NCI-H748 (cell line): ENCODE measurements around the gene MED28.
"Not testable (repeated sequence)": the region's sequence is repeated elsewhere in the genome, so short reads cannot be mapped to it uniquely, and the experiment has no call there.

Source experiments
- DNase-seq: peaks from one replicate; lab custom pipeline; 2025; ENCODE audit not compliant: unreplicated experiment; lab: John Stamatoyannopoulos, UW

The MED28 gene, protein sequence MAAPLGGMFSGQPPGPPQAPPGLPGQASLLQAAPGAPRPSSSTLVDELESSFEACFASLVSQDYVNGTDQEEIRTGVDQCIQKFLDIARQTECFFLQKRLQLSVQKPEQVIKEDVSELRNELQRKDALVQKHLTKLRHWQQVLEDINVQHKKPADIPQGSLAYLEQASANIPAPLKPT

DNA sequence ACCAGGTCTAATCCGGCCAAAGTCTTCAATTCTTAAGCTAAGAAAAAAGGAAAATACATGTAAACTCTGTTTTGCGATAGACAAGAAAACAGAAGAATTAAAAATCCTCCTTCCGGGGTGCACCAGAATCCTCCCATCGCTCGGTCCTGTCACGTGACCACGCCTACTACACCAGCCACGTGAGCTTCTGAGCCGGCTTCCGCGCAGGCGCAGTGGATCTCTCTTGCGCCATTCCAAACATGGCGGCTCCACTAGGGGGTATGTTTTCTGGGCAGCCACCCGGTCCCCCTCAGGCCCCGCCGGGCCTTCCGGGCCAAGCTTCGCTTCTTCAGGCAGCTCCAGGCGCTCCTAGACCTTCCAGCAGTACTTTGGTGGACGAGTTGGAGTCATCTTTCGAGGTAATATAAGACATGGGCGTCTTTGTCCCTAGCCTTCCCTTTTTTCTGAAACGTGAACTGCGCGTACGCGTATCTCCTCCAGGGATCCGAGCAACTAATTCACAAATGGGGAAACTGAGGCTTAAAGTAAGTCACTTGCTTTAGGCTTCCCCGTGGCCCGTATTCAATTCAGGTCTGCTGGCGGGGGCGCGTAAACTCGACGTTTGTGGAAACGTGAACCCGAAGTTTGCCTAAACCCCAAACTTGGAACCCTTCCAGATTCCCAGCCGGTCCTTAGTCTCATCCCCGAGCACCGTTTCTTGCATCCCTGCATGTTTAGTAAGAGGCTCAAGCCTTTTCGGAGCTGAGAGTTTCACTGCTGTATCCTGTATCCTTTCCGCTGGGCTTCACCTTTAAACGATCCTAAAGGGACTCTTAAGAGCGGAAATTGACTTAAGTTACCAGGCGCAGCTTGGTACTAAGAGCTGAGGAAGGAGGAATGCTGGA is at the start of gene MED28:
Gene MED28, plus strand, starts transcription at position 226 of the 884 bp plus-strand sequence. Its CDS starts 14 bp downstream, at position 240.
- peak; percentile 90 for DNase-seq

DNA sequence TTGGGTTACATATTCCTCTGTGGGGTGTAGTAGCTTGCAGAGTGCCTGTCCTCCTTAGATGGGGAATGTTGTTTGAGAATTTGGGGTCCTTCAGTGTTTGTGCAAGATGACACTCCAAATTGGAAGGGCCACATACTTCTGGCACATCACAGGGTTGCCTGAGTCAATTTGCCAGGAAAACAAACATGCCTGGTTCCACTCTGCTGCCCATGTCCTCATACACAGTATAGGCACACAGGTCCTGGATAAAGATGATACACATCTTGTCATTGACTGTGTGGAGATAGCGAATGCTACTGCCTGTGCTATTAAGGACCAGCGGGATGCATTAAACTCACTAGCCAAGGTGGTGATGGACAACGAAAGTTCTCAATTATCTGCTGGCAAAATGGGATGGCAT is 48.6 kb upstream of the MED28 start:
- no peak for DNase-seq

DNA sequence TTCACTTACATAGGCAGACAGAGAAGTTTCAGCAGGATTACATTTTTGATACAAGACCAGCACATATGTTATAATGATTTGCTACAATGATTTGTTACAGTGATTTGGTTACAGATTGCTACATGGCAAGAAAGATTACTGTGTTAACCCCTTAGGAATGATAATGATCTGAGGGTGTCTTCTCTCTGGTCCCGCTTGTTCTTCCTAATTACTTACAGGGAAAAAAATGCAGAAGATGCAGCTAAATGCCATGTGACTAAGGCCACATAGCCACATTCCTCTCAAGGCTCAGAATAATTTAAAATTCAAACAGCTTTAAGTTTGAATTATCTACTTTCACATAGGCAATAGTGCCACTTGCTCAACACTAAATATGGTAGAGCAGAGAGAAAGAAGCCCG is 47.2 kb upstream of the MED28 start:
- DNase-seq: no peak

DNA sequence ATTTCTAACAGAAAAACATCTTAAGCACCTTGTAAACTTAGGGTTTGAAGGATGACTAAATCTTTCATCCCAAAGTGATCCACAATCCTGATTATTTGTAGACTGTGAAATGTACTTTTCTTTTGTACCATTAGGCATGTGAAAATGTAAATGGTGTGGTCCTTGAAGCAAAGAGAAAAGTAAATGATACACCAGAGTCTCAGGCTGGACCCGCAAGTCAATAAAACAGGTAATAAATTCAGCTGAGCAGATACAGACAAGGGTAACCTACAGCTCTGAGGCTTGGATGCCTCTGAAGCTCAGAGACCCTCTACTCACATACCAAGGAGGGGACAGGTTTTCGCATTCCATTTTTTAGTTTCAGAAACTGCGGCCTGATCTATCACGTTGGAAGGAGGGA is 40.2 kb upstream of the MED28 start:
- DNase-seq: no peak

DNA sequence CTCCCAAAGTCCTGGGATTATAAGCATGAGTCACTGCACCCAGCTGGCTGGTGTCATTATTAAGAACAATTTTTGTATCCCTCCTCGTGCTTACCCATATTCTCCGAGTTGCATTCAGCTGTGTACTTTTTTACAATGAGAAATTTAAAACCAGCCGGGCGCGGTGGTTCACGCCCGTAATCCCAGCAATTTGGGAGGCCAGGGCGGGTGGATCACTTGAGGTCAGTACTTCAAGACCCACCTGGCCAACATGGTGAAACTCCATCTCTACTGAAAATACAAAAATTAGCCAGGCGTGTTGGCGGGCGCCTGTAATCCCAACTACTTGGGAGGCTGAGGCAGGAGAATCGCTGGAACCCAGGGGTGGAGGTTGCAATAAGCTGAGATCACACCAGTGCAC is 39.3 kb upstream of the MED28 start:
- DNase-seq: not testable (repeated sequence)

DNA sequence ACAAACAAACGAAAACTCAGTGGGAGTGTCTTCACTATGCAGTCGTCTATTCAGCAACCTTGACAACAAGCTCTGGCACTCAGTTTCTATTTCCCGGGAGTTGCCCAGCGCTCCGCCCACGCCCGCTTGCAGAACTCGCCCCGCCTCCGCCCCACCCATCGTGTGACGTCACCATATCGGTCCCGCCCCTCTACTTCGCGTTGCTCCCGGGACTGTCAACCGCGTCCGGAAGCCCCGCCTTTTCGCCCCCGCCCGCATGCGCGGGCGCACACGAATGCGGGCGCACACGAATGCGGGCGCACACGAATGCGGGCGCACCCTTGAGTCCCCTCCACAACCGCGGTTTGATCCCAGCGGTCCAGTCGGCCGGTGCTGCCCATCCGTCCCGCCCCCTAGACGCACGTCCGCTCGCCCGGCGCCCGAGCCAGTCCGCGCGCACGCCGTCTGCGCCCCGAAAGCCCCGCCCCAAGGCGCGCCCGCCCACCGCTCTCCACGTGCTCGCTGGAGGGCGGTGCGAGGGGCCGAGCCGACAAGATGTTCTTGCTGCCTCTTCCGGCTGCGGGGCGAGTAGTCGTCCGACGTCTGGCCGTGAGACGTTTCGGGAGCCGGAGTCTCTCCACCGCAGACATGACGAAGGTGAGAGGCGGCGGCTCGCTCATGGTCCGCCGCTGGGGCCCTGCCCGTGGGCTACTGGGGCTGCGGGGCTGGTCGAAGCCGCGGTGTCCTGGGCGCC is 37.3 kb upstream of the MED28 start, which contains the start of gene LAP3:
Gene LAP3, plus strand, starts transcription at position 267 of the 733 bp plus-strand sequence. Its CDS starts 268 bp downstream, at position 535.
- peak; percentile 93 for DNase-seq

DNA sequence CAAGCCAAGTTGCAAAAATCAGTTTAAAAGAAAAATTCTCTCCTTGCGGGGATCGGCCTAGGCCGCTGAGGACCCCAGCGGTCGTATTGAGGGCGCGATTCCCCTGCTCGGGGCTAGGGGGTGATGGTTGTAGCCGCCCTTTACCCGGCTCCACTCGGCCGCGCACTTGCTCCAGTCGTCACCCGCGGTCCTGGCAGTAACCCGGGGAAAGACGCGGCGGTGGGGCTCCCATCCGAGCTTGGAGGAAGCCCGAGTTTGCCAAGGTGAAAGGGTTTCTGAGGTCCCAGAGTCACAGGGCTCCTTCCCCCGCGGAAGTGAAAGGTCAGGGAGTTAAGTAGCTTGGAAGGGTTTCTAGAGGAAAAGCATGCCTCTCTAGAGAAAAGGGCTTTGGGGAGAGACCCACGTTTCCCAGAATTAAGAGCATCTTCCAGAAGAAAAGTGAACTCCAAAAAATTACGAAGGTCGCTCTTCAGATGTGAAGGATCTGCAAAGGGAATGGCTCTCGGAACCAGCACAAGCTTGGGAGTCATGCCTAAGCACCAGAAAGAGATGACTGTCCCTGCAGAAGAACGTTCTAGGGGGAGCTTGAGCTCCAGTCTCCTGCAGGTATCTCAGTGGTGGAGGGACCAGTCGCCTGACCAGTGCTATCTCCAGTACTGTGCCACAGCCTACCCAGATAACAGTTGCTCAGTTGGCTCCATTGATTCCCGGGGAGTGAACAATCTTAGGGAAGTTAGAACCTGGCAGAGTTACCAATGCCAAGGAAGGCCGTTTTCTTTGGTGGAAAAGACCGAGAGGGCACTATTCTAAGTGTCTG is 36.6 kb upstream of the MED28 start:
- peak; percentile 51 for DNase-seq

DNA sequence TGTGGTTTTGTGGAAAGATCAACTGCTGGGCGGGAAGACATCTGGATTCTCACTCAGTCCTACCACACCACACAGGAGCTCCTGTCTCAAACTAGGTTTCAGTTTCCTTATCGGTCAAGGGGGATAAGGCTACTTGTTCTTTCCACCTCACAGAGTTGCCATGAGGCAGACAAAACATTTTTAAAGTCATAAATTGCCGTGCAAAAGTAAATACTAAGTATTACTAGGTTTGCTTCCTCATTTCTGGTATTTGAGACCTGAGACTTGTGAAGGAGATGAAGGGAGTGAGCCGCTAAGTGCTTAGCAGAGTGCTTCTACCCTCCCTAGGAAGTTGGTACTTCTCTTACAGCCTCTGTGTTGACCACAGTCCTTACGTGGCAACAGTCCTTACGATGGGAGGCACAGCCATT is 36.0 kb upstream of the MED28 start:
- DNase-seq: no peak

DNA sequence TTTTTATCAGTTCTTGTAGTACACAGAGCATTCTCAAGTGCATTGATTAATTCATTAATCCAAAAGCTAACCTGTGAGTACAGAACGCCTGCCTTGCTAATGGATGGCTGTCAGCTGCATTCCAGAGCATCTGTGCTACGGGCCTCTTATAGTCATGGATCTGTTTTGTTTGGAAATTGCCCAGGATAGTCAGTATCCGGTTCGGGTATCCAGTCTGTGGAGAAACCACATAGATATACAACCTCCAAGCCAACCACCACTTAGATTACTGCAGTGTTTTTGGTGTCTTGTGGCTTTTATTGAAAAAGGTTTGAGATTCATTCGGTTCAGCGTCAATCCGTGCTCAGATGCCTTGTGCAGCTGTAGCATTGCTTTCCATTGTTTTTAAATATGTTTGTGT is 33.5 kb upstream of the MED28 start:
- DNase-seq: no peak

DNA sequence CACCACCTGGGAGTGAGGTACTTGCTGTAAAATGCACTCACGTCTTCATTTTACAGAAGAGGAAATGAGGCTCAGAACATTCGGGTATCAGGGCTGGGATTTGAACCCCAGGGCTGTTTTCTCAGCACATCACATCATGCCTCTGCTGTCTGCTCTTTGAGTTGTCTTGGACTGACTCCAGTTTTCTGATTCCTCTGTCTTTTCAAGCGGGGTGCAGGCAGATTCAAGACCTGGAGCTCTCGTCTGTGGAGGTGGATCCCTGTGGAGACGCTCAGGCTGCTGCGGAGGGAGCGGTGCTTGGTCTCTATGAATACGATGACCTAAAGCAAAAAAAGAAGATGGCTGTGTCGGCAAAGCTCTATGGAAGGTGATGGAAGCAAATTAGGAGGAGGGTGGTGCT is 31.2 kb upstream of the MED28 start:
- no peak for DNase-seq

DNA sequence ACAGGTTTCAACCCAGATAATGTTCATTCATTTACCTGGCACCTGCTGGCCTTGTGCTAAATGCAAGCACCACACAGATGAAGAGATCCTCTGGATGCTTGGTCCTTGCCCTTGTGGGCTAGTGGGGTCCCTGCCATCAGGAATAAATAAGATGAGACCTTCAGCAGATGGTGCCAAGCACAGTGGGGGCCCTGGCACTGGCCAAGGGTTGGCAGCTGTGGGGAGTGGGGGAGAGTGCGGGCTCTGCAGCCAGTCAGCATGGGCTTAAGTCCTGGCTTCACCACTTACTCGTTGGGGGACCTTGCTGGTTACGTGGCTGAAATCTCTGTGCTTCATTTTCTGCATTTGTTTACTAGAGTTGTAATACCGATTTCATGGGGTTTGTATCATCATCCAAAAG is 30.5 kb upstream of the MED28 start:
- DNase-seq: no peak

DNA sequence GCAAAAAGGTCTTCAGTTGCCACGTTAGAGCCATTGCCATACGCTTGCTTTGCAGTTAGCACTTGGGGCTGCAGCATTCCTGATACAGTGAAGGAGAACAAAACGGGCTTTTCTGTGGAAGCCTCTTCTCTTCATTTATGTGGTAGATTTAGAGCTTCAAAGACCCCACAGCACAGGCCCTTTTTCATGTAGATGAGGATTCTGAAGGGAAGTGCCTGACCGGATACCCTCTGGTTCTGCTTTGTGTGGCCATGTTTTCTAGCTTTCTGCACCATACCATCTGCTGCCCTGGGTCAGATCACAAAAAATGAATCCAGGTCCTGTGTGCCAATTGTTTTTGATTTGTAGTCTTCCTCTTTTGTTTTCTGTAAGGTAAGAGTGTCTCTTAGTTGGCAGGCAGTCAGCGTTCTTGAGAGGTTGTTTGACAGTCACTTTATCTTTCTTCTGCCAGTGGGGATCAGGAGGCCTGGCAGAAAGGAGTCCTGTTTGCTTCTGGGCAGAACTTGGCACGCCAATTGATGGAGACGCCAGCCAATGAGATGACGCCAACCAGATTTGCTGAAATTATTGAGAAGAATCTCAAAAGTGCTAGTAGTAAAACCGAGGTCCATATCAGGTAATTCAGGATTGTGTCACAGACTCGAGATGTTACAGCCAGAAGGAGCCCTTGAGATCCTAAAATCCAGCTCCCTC is 29.8 kb upstream of the MED28 start:
- no peak for DNase-seq

DNA sequence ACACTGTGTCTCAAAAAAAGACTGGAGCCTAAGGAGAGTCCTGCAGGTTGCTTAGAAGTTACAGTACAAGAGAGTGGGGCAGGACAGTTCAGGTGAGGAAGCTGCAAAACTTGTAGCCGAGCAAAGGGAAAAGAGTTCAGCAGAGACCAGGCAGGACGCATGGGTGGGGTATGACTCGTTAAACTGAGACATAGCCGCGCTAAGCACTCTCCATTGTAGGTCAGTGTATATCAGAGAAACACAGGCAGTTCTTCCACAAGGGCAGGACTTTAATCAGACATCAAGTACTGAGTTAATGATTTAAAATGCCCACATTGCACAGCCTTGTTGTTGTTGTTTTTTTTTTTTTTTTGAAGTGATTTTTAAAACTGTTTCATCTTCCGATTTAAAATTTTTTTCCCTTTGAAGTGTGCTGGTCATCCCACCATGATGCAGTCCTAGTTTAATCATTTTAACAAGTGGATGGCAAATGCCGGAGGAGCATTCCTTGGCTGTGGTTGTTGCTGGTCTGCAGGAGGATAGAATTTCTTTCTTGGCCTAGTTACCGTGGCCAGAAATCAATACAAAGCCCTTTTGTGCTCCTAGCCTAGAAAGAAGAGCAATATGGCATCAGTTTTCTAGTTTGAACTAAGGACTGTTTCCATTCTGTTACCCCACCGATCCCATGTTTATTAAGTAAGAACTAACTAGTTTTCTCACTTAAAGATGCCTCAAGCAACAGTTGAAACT is 27.2 kb upstream of the MED28 start:
- no peak for DNase-seq

DNA sequence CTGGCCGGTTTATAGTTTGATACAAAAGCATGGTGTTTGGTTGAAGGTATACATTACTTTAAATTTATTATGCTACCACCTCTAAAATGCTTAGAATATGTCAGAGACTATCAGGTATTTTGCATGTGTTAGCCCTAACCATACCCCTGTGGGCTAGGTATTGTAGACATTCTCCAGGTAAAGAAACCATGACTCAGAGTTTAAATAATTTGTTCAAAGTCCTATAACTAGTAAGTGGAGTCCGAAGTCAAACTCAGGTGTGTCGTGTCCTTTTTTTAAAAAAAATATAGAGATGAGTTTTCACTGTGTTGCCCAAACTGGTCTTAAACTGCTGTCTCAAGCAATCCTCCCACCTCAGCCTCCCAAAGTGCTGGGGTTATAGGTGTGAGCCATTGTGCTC is 25.1 kb upstream of the MED28 start:
- DNase-seq: no peak

DNA sequence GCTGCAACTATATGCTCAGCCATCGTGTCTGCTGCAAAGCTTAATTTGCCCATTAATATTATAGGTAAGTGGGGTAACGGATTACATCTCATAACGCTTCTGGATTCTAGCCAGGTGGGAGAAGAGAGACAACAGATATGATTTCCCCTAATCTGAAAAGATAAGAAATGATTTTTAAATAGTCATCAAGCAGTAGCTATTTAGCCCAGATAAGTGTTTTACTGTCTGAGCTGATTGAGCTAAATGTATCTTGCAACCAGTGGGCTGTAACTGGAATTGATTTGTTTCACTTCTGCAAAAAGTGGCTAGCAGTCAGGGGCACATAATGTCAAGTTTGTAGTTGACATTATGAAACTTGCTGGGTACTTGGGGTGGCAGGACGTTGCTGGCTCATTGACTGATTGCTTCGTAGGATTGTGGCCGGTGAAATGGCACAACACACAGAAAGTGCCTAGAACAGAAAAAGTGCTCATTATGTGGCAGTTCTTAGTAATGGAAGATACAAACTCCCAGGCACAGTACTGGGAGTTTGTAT is 18.9 kb upstream of the MED28 start:
- no peak for DNase-seq

DNA sequence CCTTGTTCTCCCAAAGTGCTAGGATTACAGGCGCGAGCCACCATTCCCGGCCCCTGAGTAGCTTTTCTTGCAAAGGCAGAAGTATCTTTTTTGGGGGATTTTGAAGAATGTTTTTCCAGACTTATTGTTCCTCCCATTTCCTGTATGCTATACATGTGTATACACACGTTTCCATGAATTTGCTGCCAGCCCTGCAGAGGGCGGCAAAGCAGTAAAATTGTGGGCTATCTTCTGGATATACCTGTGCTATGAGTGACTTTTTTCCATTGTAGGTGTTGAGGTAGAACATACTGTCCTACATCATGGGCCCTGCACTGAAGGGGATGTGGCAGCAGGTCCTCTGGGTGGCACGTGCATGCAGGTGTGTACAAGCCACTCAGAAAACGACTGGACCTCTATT is 16.9 kb upstream of the MED28 start:
- peak; percentile 31 for DNase-seq

DNA sequence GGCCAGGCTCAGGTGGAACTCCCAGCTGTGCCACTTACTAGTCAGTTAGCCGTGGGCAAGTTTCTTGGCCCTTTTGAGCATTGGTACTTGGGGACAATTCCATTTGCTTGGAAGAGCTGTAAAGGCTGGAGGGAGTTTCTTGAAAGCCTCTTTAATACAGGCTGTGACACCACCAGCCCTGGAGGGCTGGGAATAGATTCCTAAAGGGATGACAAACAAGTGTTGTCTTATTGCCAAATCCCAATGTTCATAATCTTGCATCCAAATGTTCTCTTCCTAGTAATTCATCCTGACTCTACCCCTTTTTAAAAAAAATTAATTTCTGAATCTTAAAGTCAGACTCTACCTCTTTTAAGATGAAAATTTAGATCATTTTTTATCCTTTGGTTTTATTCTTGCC is 14.6 kb upstream of the MED28 start:
- DNase-seq: no peak

DNA sequence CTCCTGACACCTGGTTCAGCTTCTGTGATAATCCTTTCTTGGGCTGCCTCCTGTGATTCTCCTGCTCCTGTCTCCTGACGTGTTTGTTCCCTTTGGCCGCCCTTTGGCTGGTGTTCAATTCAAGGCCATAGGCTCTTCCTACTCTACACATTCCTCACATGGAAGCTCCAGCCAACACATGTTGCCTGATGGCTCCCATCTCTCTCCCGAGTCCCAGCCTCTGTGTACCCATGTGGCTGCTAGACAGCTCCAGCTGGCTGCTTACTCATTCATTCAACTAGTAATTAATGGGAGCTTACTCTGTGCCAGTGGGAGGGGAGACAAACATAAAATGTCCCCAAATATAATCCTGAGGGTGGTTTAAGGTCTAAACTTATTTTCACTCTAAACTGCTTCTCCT is 9.2 kb upstream of the MED28 start:
- DNase-seq: no peak

DNA sequence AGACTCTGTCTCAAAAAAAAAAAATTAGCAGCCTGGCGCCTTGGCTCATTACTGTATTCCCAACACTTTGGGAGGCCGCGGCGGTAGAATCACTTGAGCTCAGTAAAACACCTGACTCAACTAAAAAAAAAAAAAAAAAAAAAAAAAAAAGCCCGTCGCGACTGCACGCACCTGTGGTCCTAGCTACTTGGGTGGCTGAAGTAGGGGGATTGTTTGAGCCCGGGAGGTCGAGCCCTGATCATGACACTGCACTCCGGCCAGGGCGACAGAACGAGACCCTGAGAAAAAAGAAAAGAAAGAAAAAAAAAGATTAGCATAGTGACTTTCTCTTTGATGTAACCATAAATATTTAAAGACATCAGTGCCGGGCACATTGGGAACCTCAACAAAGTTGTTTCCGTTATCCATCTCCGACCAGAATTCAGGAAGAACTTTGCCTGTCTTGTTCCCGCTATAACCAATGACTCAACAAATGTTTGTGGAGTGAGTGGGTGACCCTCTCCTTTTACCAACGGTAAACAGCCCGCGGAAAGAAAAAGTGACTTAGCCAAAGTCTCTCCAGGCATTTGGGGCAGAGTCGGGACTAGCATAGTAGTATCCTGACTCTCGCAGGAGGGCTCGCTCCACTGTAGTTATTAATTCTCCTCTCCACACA is 553 bp upstream of the MED28 start:
- peak; percentile 7 for DNase-seq
